ENCODE results near the gene NEURL2. TPM values are rescaled to one million over a fixed set of nuclear protein-coding genes. Genes with fewer than 3 reads are reported as not detected.

Gene NEURL2
- total and polyA plus RNA-seq, 4 donors = 3.7 to 14.5 (median 5.2) TPM

- H3K27ac ChIP-seq (ENCODE audit: low read depth in 1 of 2, low read length in 2 of 2) = no peak overlapping the region
- peaks cover 16 to 48% (median 23%) of the 10 kb centered on the region in 4 donors for H3K36me3 ChIP-seq (ENCODE audit: control insufficient read depth in 4 of 4, insufficient read depth in 3 of 4, low read depth in 1 of 4, low read length in 3 of 4)
- H3K9me3 ChIP-seq (ENCODE audit: control insufficient read depth in 4 of 4, low read length in 3 of 4) = no peaks in the 10 kb centered on the region
- DNase-seq (ENCODE audit: low spot score) = no peak
- H3K27me3 ChIP-seq (ENCODE audit: control insufficient read depth in 4 of 4, insufficient read depth in 4 of 4, low read length in 3 of 4) = no peaks in the 10 kb centered on the region
- WGBS = 92% methylated on average over 12 of the region's 12 CpGs
- peaks cover 0 to 1% (median 0%) of the 10 kb centered on the region in 4 donors for H3K4me1 ChIP-seq (ENCODE audit: control insufficient read depth in 4 of 4, insufficient read depth in 4 of 4, low read length in 3 of 4)
- no peak overlapping the region for H3K9ac ChIP-seq (ENCODE audit: low read depth in 1 of 2, low read length in 2 of 2)
- H3K4me3 ChIP-seq (ENCODE audit: low read depth in 1 of 3, low read length in 3 of 3) = no peak overlapping the region
- TF ChIP-seq HNF4A (conservative IDR thresholded peaks at IDR 0.05) (no peak), FOXA2 (IDR thresholded peaks at IDR 0.05) (no peak), NR2F2 (IDR thresholded peaks at IDR 0.05) (no peak), JUND (IDR thresholded peaks at IDR 0.05) (no peak)
Observed at GRCh38 chr20:45898285-45898684, 7.3 kb upstream of the NEURL2 start.

GRCh38 chr20:45897692-45898091, 6.7 kb upstream of the NEURL2 start:
- 97% methylated on average over 7 of the region's 7 CpGs for WGBS
- no peak overlapping the region for H3K4me3 ChIP-seq (ENCODE audit: low read depth in 1 of 3, low read length in 3 of 3)
- no peak for DNase-seq (ENCODE audit: low spot score)
- no peaks in the 10 kb centered on the region for H3K9me3 ChIP-seq (ENCODE audit: control insufficient read depth in 4 of 4, low read length in 3 of 4)
- TF ChIP-seq YY1 (IDR thresholded peaks at IDR 0.05) (no peak), GABPA (IDR thresholded peaks at IDR 0.05 in 1 of 2, conservative IDR thresholded peaks at IDR 0.05 in 1 of 2) (no peak), EGR1 (IDR thresholded peaks at IDR 0.05; ENCODE audit: low read depth in 2 of 2) (no peak), RXRA (IDR thresholded peaks at IDR 0.05) (no peak), MAX (IDR thresholded peaks at IDR 0.05) (no peak), TAF1 (conservative IDR thresholded peaks at IDR 0.05) (no peak), REST (IDR thresholded peaks at IDR 0.05) (no peak), FOXA2 (IDR thresholded peaks at IDR 0.05) (no peak), HNF4A (conservative IDR thresholded peaks at IDR 0.05) (no peak), JUND (IDR thresholded peaks at IDR 0.05) (no peak), CTCF (IDR thresholded peaks at IDR 0.05; ENCODE audit: low read depth, low read length, missing input control) (no peak), HNF4G (IDR thresholded peaks at IDR 0.05) (no peak)
- H3K9ac ChIP-seq (ENCODE audit: low read depth in 1 of 2, low read length in 2 of 2) = no peak overlapping the region
- no peaks in the 10 kb centered on the region for H3K27me3 ChIP-seq (ENCODE audit: control insufficient read depth in 4 of 4, insufficient read depth in 4 of 4, low read length in 3 of 4)
- H3K4me1 ChIP-seq (ENCODE audit: control insufficient read depth in 4 of 4, insufficient read depth in 4 of 4, low read length in 3 of 4) = peaks cover 0 to 7% (median 5%) of the 10 kb centered on the region in 4 donors
- H3K36me3 ChIP-seq (ENCODE audit: control insufficient read depth in 4 of 4, insufficient read depth in 3 of 4, low read depth in 1 of 4, low read length in 3 of 4) = peaks cover 16 to 54% (median 24%) of the 10 kb centered on the region in 4 donors
- H3K27ac ChIP-seq (ENCODE audit: low read depth in 1 of 2, low read length in 2 of 2) = no peak overlapping the region

GRCh38 chr20:45897289-45897688, 6.3 kb upstream of the NEURL2 start:
- H3K4me3 ChIP-seq (ENCODE audit: low read depth in 1 of 3, low read length in 3 of 3) = no peak overlapping the region
- H3K27ac ChIP-seq (ENCODE audit: low read depth in 1 of 2, low read length in 2 of 2) = no peak overlapping the region
- 85% methylated on average over 2 of the region's 2 CpGs for WGBS
- no peak for DNase-seq (ENCODE audit: low spot score)
- no peaks in the 10 kb centered on the region for H3K27me3 ChIP-seq (ENCODE audit: control insufficient read depth in 4 of 4, insufficient read depth in 4 of 4, low read length in 3 of 4)
- TF ChIP-seq GABPA (IDR thresholded peaks at IDR 0.05 in 1 of 2, conservative IDR thresholded peaks at IDR 0.05 in 1 of 2) (no peak), YY1 (IDR thresholded peaks at IDR 0.05) (no peak), JUND (IDR thresholded peaks at IDR 0.05) (no peak)
- H3K36me3 ChIP-seq (ENCODE audit: control insufficient read depth in 4 of 4, insufficient read depth in 3 of 4, low read depth in 1 of 4, low read length in 3 of 4) = peaks cover 16 to 54% (median 24%) of the 10 kb centered on the region in 4 donors
- no peak overlapping the region for H3K9ac ChIP-seq (ENCODE audit: low read depth in 1 of 2, low read length in 2 of 2)
- peaks cover 0 to 11% (median 9%) of the 10 kb centered on the region in 4 donors for H3K4me1 ChIP-seq (ENCODE audit: control insufficient read depth in 4 of 4, insufficient read depth in 4 of 4, low read length in 3 of 4)
- no peaks in the 10 kb centered on the region for H3K9me3 ChIP-seq (ENCODE audit: control insufficient read depth in 4 of 4, low read length in 3 of 4)
